ENCODE measurements around the gene BACH2.

DNA sequence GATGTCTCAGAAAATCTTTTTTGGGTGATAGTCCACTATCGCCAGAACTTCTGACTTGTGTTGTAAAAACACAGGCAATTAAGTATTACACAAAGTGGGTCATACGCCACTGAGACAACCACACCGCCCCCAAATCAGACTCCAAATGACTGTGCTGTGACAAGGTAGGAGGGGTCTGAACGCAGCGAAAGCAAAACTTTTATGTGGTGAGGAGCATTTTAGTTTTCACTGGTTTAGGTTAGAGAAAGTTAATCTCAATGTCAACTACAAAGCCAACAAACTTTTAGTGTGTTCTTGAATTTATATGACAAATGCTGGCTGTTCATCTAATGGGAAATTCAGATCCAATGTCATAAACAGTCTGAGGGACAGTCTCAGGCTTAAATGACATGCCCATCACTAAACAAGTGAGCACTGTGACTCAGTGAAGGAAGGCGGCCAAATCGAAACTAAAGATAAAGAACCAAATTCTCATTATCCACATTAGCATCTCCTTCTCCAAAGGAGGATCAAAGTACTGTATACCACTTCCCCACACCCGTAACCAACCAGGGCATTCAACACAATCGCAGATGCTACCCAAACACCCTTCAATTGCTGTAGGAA lies 215.7 kb downstream of the BACH2 start:
- TF ChIP-seq POLR2A (IDR thresholded peaks at IDR 0.05), result no peak
- TF ChIP-seq, protein P1, sequence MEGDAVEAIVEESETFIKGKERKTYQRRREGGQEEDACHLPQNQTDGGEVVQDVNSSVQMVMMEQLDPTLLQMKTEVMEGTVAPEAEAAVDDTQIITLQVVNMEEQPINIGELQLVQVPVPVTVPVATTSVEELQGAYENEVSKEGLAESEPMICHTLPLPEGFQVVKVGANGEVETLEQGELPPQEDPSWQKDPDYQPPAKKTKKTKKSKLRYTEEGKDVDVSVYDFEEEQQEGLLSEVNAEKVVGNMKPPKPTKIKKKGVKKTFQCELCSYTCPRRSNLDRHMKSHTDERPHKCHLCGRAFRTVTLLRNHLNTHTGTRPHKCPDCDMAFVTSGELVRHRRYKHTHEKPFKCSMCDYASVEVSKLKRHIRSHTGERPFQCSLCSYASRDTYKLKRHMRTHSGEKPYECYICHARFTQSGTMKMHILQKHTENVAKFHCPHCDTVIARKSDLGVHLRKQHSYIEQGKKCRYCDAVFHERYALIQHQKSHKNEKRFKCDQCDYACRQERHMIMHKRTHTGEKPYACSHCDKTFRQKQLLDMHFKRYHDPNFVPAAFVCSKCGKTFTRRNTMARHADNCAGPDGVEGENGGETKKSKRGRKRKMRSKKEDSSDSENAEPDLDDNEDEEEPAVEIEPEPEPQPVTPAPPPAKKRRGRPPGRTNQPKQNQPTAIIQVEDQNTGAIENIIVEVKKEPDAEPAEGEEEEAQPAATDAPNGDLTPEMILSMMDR (IDR thresholded peaks at IDR 0.05 in 4 of 5, conservative IDR thresholded peaks at IDR 0.05 in 1 of 5), result no peak
